GM19452 (cell line): Measurements from ENCODE around the gene TLX2.
"Not testable (repeated sequence)": the region's sequence is repeated elsewhere in the genome, so short reads cannot be mapped to it uniquely, and the experiment has no call there.

ENCODE experiments used
- ATAC-seq: cut with Tn5 transposase; IDR thresholded peaks from one replicate; pipeline ENCODE4 v1.9.1; 2021; ENCODE audit not compliant: unreplicated experiment

TLX2 gene

GRCh38 chr2:74553892-74554819 is 39.9 kb downstream of the TLX2 start, which contains the start of the genes DOK1 and LOXL3:
Gene DOK1 (plus strand): TSS chr2:74554720. CDS start chr2:74554755, 35 bp downstream.
Gene LOXL3 (minus strand): TSS chr2:74553942. CDS start chr2:74552634, 1,308 bp downstream.
- peak; percentile 61 for ATAC-seq

GRCh38 chr2:74554820-74555531 is 40.7 kb downstream of the TLX2 start:
- peak; percentile 48 for ATAC-seq

- ATAC-seq = no peak
Observed at GRCh38 chr2:74555610-74556103, 41.4 kb downstream of the TLX2 start.

- ATAC-seq = no peak
Observed at GRCh38 chr2:74556159-74556558, 41.9 kb downstream of the TLX2 start.

DNA sequence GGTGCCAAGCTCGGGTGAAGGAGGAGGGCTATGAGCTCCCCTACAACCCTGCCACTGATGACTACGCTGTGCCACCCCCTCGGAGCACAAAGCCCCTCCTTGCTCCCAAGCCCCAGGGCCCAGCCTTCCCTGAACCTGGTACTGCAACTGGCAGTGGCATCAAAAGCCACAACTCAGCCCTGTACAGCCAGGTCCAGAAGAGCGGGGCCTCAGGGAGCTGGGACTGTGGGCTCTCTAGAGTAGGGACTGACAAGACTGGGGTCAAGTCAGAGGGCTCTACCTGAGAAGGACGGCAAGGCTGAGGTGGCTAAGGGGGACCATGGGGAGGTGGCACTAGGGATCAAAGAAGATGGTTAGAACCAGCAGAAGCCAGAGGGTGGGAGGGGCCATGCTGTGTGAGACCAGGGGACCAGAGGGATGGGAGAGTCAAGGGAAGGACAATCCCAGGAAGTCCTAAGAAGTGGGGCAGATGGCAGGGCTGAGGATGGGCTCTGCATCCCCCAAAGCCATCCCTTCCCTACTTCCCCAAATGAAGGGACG is 42.7 kb downstream of the TLX2 start:
- no peak for ATAC-seq

- no peak for ATAC-seq
Observed at GRCh38 chr2:74558284-74559230, 44.3 kb downstream of the TLX2 start.

DNA sequence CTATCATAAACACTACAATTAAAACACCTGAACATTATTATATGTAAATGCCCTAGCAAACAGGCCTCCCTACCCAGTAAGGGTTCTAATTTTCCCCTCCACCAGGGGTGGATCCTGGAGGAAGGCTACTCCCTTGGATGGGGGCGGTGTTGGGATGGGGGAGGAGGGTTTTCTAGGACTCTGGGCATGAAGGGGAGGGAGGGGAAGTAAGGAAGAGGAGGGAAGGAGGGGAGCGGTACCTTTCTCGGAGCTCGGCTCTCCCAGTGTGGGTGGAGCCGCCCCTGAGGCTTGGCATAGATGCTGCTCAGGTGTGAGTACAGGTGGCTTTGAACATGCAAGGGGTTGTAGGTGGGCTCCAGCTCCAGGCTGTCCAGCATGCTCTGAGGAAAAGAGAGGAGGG is 45.7 kb downstream of the TLX2 start:
- ATAC-seq = no peak

DNA sequence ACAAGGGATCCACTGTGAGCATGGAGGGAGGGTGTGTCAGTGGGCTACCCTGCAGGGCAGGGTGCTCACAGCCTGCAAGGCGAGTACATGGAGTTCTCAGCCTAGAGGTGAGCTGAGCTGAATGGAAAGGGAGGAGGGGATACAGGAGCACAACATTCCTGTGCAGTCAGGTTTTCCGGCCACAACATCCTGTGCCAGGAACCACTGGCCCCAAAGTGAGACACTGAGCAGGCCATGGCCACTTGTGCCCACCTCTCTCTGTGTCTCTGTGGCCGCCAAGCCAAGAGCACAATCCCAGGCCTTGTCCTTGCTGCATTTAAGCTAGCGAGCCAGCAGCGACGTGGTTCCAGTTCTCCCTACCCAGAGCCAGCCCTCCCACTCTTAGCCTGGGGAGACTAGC is 46.3 kb downstream of the TLX2 start:
- no peak for ATAC-seq

DNA sequence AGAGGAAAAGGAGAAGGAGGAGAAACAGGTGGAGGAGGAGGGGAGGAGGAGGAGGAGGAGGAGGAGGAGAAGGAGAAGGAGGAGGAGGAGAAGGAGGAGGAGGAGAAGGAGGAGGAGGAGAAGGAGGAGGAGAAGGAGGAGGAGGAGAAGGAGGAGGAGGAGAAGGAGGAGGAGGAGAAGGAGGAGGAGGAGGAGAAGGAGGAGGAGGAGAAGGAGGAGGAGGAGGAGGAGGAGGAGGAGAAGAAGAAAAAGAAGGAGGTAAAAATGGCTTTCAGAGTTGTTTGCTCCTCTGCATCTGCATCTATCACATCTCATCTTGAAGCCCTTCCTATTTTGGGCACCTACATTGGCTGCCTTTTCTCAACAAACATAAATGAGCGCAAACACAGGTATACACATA is 46.8 kb downstream of the TLX2 start:
- not testable (repeated sequence) for ATAC-seq

DNA sequence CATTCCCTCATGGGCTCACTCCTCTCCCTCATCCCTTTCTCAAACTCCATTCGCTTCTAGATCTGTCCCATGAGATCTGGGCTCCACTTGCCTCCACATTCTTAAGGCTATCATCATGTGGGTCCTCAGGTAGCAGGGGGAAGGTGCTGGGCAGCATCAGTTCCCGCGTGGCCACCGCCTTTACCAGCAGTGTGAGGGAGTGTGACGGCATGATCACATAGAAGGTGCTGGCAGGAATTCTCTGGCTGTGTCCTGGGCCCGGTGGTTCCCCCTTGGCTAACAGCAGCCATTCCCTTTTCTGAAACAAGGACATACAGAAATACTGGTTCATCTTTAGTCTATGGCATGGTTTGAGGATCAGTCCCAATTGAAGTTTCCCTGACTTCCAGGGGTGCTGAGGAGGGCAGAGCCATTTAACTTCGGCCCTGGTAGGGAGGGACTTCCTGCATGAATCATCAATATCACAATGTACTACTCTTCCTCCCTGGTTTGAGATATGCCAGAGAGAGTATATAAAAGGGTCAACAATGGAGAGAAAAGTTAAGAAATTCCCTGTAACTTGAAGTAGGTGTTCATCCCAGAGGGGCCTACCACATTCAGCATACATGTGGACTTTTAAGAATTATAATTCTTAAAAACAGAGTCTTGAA is 48.0 kb downstream of the TLX2 start:
- no peak for ATAC-seq

DNA sequence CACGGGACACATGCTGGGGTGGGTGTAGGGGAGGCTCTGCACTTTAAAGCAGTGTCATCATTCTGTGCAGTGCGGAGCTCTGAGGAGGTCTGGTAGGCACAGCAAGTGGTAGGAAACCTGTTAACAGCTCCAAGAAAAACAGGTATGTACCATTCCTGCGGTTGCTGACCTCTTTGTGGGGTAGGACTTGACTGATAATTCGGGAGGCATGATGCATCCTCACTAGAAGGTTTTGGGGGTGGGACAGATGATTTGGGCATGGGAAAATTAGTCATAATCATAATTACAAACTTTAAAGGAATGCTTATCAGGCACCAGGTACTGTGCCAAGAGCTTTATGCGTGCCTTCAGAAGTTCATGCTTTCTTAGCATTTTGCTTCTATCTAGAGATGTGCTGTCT is 50.0 kb downstream of the TLX2 start:
- ATAC-seq = no peak

DNA sequence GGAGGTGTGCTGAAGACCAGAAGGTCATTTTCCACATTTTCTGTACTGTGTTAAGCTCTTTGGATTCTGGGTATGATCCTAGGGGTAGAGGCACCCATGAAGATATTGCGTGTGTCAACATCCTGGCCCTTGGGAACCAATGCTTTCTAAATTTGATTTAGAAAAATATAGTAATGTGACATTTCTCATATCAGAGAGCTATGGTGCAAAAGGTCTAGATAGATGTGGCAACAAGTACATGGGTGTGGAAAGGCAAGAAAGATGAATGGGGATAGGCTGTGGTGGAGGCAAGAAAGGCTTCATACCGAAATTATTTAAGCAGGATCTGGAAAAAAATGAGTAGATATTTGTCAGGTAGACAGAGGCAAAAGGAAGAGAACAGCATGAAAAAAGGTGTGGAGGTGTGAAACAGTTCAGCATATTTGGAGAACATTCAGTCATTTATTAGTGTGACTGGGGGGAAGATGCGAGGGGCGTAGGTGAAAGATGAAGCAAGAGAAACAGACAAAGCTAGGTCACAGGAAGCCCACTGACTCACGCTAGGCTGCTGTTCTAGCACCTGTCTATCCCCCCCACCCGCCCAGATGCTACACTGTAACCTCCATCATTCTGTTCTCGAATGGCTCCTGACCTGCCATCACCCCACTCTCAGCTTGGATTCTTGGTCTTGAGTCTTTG is 52.0 kb downstream of the TLX2 start:
- ATAC-seq = peak; percentile 13

DNA sequence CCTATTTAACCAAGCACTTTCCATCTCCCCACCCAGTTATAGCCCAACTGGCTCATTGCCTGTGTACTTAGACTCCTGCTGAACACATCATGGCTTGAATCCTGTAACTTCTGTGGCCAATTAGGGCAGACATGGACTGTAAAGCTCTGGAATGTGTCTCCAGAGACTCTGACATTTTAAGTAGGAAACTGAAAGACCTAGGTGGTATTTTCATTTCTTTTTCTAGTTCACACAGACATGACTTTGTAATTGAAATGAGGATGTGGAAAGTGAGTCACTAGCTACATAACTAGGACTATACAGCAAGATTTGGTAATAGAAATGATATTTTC is 52.5 kb downstream of the TLX2 start:
- peak; percentile 42 for ATAC-seq
